ENCODE measurements around the gene HHAT. TPM values are rescaled to one million over a fixed set of nuclear protein-coding genes. Genes with fewer than 3 reads are reported as not detected.

HHAT gene
- total RNA-seq, 1 donor from 2014 or later: 14.7 TPM

DNA sequence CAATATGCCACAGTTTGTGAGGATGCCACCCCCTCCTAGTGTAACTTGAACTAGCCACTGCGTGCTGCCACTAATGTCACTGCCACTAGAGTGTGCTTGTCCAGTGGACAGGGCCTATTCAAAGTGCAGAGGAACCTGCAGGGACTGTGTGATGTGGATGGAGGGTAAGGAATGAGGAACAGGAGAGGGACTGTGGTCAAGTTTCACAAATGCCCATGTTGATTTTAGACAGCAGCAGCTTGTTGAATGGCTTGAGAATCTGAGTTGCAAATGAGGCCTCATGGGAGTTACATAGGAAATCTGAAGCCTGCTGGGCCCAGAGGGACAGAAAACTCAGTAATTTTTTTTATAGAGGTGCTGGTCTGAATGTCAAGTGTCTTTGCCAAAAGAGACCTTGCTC is 112.3 kb downstream of the HHAT start:
- no peaks in the 10 kb centered on the region for H3K36me3 Mint-ChIP-seq (ENCODE audit: insufficient read depth)
- DNase-seq (ENCODE audit: low spot score, unreplicated experiment): no peak
- TF ChIP-seq, protein P1, sequence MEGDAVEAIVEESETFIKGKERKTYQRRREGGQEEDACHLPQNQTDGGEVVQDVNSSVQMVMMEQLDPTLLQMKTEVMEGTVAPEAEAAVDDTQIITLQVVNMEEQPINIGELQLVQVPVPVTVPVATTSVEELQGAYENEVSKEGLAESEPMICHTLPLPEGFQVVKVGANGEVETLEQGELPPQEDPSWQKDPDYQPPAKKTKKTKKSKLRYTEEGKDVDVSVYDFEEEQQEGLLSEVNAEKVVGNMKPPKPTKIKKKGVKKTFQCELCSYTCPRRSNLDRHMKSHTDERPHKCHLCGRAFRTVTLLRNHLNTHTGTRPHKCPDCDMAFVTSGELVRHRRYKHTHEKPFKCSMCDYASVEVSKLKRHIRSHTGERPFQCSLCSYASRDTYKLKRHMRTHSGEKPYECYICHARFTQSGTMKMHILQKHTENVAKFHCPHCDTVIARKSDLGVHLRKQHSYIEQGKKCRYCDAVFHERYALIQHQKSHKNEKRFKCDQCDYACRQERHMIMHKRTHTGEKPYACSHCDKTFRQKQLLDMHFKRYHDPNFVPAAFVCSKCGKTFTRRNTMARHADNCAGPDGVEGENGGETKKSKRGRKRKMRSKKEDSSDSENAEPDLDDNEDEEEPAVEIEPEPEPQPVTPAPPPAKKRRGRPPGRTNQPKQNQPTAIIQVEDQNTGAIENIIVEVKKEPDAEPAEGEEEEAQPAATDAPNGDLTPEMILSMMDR (IDR thresholded peaks at IDR 0.05; ENCODE audit: unreplicated experiment): no peak
- H3K9me3 Mint-ChIP-seq (ENCODE audit: low read depth): no peaks in the 10 kb centered on the region
- no peak overlapping the region for H3K4me3 Mint-ChIP-seq (ENCODE audit: low read depth)
- no peaks in the 10 kb centered on the region for H3K4me1 Mint-ChIP-seq (ENCODE audit: low read depth)
- no peaks in the 10 kb centered on the region for H3K27me3 Mint-ChIP-seq
- no peak overlapping the region for H3K27ac Mint-ChIP-seq

DNA sequence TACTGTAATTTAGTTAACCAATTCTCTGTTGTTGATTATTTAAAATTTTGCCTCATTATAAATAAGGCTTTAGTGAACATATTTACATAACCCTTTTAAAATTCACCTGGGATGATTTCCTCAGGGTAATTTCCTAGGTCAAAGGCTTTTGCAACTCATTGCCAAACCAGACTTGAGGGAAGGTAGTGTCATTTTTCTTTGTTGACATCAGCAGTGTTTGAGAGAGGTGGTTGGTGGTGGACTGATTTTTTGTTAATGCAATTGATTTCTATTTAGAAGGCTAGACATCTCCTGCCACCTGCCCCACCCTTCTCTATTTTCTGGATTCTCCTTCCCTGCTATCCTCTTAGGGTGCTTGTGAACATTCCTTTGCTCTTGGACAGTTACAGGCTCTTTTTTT is 116.8 kb downstream of the HHAT start:
- no peak overlapping the region for H3K27ac Mint-ChIP-seq
- TF ChIP-seq, protein P1 (IDR thresholded peaks at IDR 0.05; ENCODE audit: unreplicated experiment): no peak
- DNase-seq (ENCODE audit: low spot score, unreplicated experiment): no peak
- no peaks in the 10 kb centered on the region for H3K9me3 Mint-ChIP-seq (ENCODE audit: low read depth)
- H3K27me3 Mint-ChIP-seq: no peaks in the 10 kb centered on the region
- H3K4me3 Mint-ChIP-seq (ENCODE audit: low read depth): no peak overlapping the region
- no peaks in the 10 kb centered on the region for H3K36me3 Mint-ChIP-seq (ENCODE audit: insufficient read depth)
- H3K4me1 Mint-ChIP-seq (ENCODE audit: low read depth): no peaks in the 10 kb centered on the region

DNA sequence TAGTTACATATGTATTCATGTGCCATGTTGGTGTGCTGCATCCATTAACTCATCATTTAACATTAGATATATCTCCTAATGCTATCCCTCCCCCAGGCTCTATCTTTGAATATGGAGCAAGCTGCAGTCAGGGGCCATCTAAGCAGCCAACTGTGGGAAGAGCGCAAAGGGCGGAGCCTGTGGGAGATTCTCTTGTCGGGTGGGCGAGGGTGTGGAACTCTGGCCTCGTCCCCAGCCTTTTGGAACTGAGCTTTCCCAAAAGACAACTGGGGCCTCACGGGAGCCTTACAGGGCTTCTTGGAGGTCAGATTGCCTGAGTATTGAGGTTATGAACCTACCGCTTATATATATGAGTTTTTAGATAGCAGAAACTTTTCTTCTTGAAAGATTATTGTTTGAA is 117.2 kb downstream of the HHAT start:
- Mint-ChIP-seq H3K4me1 (ENCODE audit: low read depth) (no peaks in the 10 kb centered on the region), H3K27me3 (no peaks in the 10 kb centered on the region), H3K27ac (no peak overlapping the region), H3K9me3 (ENCODE audit: low read depth) (no peaks in the 10 kb centered on the region), H3K4me3 (ENCODE audit: low read depth) (no peak overlapping the region), H3K36me3 (ENCODE audit: insufficient read depth) (no peaks in the 10 kb centered on the region)
- no peak for DNase-seq (ENCODE audit: low spot score, unreplicated experiment)
- TF ChIP-seq, protein P1 (IDR thresholded peaks at IDR 0.05; ENCODE audit: unreplicated experiment): no peak

DNA sequence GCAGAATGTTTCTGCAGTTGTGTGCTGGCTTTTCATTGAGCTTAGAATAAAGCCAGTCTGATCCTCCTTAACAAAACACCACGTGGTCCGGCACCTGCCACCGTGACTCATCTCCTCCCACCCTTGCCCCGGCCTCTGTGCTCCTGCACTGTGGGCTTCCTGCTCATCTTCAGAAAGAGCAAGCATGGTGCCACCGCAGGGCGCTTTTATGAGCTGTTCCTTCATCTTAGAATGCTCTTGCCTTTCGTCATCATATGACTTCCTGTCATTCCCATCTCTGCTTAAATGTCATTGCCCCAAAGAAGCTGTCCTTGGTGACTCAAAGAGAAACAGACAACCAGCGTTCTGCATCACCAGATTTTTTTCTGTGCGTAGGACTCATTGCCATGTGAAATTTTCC is 117.8 kb downstream of the HHAT start:
- no peak overlapping the region for H3K27ac Mint-ChIP-seq
- H3K4me3 Mint-ChIP-seq (ENCODE audit: low read depth): no peak overlapping the region
- TF ChIP-seq, protein P1 (IDR thresholded peaks at IDR 0.05; ENCODE audit: unreplicated experiment): no peak
- H3K9me3 Mint-ChIP-seq (ENCODE audit: low read depth): no peaks in the 10 kb centered on the region
- H3K36me3 Mint-ChIP-seq (ENCODE audit: insufficient read depth): no peaks in the 10 kb centered on the region
- H3K27me3 Mint-ChIP-seq: no peaks in the 10 kb centered on the region
- no peaks in the 10 kb centered on the region for H3K4me1 Mint-ChIP-seq (ENCODE audit: low read depth)
- no peak for DNase-seq (ENCODE audit: low spot score, unreplicated experiment)

DNA sequence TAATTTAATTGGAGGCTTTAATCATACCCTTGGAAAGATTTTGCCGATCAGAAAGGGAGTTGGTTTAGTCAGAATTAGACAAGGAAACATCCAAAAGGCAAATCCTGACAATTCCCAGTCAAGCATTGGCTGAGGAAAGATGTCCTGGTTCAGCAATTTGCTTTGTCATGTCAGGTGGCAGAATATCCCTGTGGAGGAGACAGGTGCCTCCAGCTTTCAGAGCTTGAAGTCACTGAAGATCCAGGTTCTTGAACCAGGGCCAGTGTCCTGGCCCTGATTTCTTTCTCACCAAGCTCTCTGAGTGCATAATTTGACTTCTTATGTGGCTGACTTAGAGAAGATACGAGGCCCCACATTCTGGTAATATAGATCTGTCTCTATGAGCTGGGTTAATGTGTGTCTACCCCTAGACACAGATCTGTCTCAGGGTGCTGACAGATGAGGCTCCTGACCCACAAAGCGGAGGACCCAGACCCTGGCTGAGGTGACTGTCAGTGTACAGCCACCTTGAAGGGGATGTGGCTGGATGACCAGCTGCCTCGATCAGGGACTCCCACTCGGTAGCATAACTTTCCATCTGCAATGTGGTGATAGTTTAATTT is 118.9 kb downstream of the HHAT start:
- no peaks in the 10 kb centered on the region for H3K27me3 Mint-ChIP-seq
- no peak overlapping the region for H3K4me3 Mint-ChIP-seq (ENCODE audit: low read depth)
- H3K36me3 Mint-ChIP-seq (ENCODE audit: insufficient read depth): no peaks in the 10 kb centered on the region
- peak overlapping the region; percentile 45 for H3K27ac Mint-ChIP-seq
- no peaks in the 10 kb centered on the region for H3K4me1 Mint-ChIP-seq (ENCODE audit: low read depth)
- TF ChIP-seq, protein P1 (IDR thresholded peaks at IDR 0.05; ENCODE audit: unreplicated experiment): no peak
- no peak for DNase-seq (ENCODE audit: low spot score, unreplicated experiment)
- no peaks in the 10 kb centered on the region for H3K9me3 Mint-ChIP-seq (ENCODE audit: low read depth)
